Left renal cortex interstitium (tissue), 4 donors: ENCODE measurements around the gene P4HTM. TPM values are rescaled to one million over a fixed set of nuclear protein-coding genes. Genes with fewer than 3 reads are reported as not detected.

ENCODE experiments used
- DNase-seq, 4 donors: peaks; one replicate each; pipeline ENCODE4 v3.0.0-alpha.2; 2013; ENCODE audit warnings: low read depth in 4 of 4, low spot score in 2 of 4, missing footprints in 1 of 4
- polyA plus RNA-seq, 4 donors: library from polyadenylated mRNA; unstranded; fragments of 120-200 nt; gene quantifications; one replicate each; pipeline ENCODE4 v1.2.1, GENCODE V29; 2013; ENCODE audit not compliant: insufficient read length in 4 of 4

The P4HTM gene
- polyA plus RNA-seq, 4 donors, result 44.9 to 55.0 (median 50.2) TPM

DNA sequence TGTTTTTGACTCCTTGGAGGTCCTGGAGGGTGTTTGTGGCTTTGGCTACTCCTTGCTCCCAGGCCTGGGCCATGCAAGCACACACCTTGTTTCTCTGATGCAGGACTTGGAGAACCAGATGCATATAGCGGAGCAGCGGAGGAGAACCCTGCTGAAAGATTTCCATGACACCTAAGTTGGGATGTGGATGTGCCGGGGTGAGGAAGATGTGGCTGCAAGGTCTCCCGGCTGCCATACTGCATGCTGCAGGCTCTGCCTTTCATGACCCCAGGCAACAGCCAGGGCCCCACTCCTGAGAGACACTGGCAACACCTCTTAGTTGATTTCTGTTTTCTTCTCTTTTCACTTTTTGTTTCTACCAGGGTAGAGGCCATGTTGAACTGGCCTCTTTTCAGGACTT, 6.9 kb upstream of the P4HTM start:
- DNase-seq, result no peak

GRCh38 chr3:48984663-48985062, 5.4 kb upstream of the P4HTM start:
- DNase-seq, result no peak

GRCh38 chr3:48985831-48986376, 4.1 kb upstream of the P4HTM start:
- no peak for DNase-seq

DNA sequence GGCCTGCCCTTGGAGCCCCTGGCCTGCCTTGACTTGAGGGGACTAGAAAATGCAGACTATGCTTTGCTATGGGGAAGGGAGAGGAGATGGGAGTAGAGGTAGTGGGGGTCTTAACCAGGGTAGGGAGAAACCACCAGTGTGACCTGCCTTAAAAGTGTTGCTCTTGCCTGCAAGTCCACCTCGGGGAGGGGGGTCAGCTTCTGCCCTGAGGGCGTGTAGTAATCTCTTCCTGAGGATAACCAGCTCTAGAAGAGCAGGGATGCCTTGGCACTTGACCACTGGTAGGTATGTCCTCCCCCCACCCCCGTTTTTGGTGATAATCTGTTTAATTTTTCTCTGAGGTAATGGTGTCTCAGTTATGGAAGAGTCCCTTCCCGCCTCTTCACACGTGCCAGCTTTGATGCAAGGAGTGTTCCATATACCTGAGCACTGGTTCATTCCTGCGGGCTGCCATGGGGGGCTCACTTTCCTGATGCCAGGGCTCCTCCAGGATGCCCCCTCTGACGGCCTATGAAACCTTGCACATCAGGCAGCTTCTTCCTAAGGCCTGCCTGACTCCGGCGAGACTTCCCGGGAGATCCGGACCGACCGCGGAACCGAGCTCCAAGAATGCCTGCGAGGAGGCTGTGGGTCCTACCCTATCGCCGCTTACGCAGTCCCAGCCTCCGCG, 780 bp upstream of the P4HTM start:
- no peak for DNase-seq

GRCh38 chr3:48990636-48991469, 812 bp downstream of the P4HTM start:
- DNase-seq, result no peak

DNA sequence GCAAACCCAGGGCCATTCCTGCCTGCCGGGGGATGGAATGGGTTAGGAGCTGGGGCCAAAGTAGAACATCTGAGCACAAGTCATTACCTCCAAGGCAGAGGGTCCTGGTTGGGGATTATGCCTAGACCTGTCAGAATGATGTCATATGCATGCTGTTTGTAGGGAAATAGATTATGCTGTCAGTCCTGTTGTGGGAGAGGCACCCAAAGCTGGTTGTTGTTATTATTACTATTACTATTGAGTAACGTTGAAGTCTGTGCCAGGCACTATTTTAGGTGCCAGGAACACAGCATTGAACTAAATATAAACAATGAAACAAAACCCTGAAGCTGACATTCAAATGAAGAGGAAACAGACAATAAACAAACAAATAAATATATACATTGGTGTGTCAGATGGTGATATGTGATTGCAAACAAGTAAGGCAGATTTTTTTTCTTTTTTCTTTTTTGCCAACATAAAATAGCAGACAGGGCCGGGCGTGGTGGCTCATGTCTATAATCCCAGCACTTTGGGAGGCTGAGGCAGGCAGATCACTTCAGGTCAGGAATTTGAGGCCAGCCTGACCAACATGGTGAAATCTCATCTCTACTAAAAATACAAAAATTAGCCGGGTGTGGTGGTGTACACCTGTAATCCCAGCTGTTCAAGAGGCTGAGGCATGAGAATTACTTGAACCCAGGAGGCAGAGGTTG, 2.0 kb downstream of the P4HTM start:
- no peak for DNase-seq

DNA sequence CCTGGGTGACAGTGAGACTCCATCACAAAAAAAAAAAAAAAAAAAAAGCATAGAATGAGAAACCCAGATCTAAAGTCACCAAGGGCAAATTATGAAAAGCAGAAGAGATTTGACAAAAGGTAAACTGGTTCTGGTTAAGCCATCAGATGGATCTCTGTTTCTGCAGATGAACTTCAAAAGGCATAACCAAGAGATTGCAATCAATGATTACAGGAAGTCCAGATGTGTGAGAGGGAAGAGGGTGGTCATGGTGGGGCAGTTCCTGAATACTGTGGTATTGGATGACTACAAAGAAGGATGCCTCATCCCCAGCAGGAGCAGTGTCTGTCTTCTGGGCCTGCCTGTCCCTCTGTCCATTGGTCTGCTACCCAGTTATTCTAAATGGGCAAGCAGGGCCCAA, 3.8 kb downstream of the P4HTM start:
- DNase-seq, result no peak

DNA sequence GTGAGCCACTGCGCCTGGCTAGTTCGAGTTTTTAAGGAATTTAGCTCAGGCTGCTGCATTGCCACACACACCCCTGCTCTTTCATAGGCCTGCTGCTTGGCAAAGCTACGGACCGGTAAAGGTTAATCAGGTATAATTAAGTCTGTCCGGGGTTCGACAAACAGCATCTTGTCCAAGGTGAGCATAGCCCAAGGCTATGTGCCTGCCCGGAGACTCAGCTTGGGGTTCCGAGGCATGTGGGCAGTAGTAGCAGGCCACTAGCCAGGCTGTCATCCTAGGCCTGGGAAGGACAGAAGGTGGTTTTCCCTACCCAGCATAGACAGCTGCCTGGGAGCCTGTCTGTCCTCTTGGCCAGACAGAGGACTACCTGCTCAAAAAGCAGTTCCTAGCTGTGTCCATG, 6.6 kb downstream of the P4HTM start:
- no peak for DNase-seq

DNA sequence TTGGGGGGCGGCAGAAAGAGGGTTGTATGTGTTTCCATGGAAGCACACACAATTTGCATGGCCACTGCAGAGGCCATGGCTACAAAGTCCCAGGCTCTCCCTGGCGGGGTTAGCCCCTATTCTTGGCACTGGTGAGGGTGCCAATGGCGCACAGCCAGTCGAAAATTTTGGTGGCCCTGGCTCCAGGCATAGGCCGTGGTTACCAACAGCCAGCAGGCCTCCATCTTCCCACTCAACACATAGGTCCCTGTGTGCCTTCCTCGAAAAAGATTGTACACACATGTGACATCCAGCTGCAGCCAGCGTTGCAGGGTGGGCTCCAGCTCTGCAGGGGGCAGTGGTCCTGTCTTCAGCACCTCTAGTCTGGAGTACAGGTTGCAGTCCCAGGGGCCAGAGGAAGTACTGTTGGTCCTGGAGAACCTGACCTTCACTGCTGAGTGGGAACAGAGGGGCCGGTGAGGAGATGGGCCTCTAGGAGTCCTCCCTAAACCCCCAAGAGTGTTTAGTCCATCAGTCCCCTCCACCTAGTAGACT, 7.1 kb downstream of the P4HTM start:
- no peak for DNase-seq

GRCh38 chr3:48997714-48998637, 7.9 kb downstream of the P4HTM start:
- no peak for DNase-seq

DNA sequence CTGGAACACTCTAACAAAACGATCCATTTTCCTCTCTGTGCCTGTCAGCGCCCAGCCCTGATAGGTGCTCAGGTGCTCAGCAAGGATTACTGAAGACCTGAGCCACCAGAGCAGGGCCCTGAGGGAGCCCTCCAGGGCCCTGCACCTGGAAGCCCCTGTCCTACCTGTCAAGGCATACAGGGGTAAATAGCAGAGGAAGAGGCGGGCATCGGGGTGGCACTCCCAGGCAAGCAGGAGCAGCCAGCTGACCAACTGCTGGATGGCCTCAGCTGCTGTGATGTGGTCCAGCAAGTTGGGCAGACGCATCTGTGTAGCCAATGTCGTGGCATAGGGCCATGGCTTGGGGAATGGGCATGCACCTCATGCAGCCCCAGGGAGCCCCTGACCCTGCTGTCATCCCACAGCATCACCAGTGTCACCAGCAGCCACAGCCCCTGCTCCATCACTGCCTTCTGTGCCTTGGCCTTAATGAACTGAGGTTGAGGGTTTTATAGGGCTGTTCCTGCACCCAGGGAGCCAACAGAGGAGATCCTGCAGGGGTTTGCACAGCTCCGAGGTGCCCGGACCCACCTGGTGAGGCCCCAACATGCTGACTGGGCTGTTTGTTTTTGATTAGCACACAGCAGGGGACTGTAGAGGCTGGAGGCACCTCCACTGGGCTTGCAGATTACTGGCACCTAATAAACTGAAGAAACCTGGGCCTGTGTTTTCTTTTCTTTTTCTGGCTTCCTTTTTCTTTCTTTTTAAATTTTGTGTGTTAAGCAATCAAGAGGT, 9.2 kb downstream of the P4HTM start:
- DNase-seq, result no peak

- DNase-seq, result no peak
These were observed 11.1 kb downstream of the P4HTM start for GRCh38 chr3:49001155-49001554.

- DNase-seq, result no peak
These were observed 14.6 kb downstream of the P4HTM start for GRCh38 chr3:49004352-49005302.

DNA sequence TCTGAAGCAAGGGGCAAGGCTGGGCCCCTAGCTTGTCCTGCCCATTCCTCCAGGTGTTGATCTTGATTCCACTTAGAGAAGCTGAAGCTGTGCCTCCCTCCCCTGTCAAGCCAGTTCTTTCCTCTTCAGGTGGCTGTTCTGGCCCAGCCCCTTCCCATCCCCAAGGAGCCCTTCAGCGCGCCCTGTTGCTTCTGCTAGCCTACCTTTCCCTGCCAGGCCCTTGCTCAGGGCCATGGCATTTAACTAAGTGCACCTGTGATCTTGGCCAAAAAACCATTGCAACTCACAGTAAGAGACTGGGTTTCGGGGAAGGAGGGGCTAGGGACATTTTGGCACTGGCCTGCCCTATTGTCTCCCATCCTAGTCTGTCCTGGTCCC, 15.3 kb downstream of the P4HTM start:
- DNase-seq, result no peak

DNA sequence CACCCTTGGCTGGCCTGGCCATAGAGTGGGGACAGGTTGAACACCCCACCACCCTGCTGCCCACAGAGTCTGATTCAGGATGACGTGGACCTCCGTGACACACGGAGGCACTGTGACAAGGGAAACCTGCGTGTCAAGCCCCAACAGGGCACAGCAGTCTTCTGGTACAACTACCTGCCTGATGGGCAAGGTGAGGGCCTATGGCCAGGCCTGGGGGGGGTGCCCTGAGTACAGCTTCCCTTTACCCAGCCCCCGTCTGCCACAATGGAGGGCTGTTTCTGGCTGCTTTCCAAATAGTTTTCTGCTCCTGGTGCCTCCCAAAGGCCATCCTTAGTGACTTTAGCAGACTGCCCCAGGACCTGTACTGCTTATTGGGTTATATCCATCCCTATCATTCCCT, 16.0 kb downstream of the P4HTM start:
- DNase-seq, result no peak

DNA sequence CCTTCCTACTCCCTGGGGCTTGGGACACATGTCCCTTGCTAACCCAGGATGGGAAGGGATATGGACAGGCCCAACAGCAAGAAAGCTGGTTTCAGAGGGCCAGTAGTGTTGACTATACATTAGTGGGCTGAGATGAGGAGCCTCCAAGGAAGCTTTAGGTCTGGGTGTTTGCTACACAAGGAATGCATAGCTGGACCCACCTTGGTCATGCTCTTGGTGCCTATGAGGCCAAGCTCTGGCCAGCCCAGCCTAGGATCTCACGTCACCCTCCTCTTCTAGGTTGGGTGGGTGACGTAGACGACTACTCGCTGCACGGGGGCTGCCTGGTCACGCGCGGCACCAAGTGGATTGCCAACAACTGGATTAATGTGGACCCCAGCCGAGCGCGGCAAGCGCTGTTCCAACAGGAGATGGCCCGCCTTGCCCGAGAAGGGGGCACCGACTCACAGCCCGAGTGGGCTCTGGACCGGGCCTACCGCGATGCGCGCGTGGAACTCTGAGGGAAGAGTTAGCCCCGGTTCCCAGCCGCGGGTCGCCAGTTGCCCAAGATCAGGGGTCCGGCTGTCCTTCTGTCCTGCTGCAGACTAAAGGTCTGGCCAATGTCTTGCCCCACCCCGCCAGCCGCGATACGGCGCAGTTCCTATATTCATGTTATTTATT, 16.5 kb downstream of the P4HTM start:
- no peak for DNase-seq

- peak; percentile 87 to 95 (median 92) for DNase-seq
These were observed 17.2 kb downstream of the P4HTM start, which contains the start of gene WDR6 for GRCh38 chr3:49007068-49007770. Gene WDR6, plus strand, starts transcription at chr3:49007391. Its CDS starts 41 bp downstream, at chr3:49007432.
